H9 (cell line): ENCODE measurements around the gene SIVA1. TPM values are rescaled to one million over a fixed set of nuclear protein-coding genes. Genes with fewer than 3 reads are reported as not detected.

Experiments used
- DNase-seq: peaks from one replicate; pipeline ENCODE4 v3.0.0-alpha.2; 2017
- H2AFZ ChIP-seq: one replicate; pipeline ENCODE4 v1.6.1; 2013; ENCODE audit warnings: mild to moderate bottlenecking, low read length, control low read depth, moderate library complexity
- H2AK5ac ChIP-seq: 2 replicates; pipeline ENCODE4 v1.6.1; 2013; ENCODE audit warnings: low read length, control low read depth, mixed read lengths; ENCODE audit not compliant: insufficient read length
- H2BK120ac ChIP-seq: one replicate; pipeline ENCODE4 v1.6.1; 2013; ENCODE audit warnings: low read depth, mild to moderate bottlenecking, low read length, control low read depth, inconsistent platforms; ENCODE audit not compliant: poor library complexity, severe bottlenecking
- H2BK12ac ChIP-seq: 2 replicates; pipeline ENCODE4 v1.6.1; 2013; ENCODE audit warnings: low read length, control low read depth, mixed read lengths, low read depth; ENCODE audit not compliant: insufficient read length
- H2BK15ac ChIP-seq: 2 replicates; pipeline ENCODE4 v1.6.1; 2013; ENCODE audit warnings: low read depth, low read length, control low read depth
- H2BK20ac ChIP-seq: one replicate; pipeline ENCODE4 v1.6.1; 2013; ENCODE audit warnings: low read depth, mild to moderate bottlenecking, low read length, control low read depth, inconsistent platforms; ENCODE audit not compliant: poor library complexity, severe bottlenecking
- H2BK5ac ChIP-seq: 2 replicates; pipeline ENCODE4 v1.6.1; 2013; ENCODE audit warnings: low read length, control low read depth, mixed read lengths; ENCODE audit not compliant: insufficient read length
- H3K14ac ChIP-seq: 2 replicates; pipeline ENCODE4 v1.6.1; 2013; ENCODE audit warnings: low read length, control low read depth; ENCODE audit not compliant: insufficient read depth
- H3K18ac ChIP-seq: 2 replicates; pipeline ENCODE4 v1.6.1; 2013; ENCODE audit warnings: low read depth, mild to moderate bottlenecking, mixed read lengths, low read length, control low read depth; ENCODE audit not compliant: insufficient read length
- H3K23ac ChIP-seq: 2 replicates; pipeline ENCODE4 v1.6.1; 2013; ENCODE audit warnings: low read length, control low read depth, mixed read lengths, low read depth; ENCODE audit not compliant: insufficient read length
- H3K23me2 ChIP-seq: 2 replicates; pipeline ENCODE4 v1.6.1; 2013; ENCODE audit warnings: low read depth, mild to moderate bottlenecking, mixed read lengths, low read length, control low read depth; ENCODE audit not compliant: insufficient read length, poor library complexity, severe bottlenecking
- H3K27ac ChIP-seq: 2 replicates; pipeline ENCODE4 v1.5.1; 2013; ENCODE audit warnings: low read length, control low read depth, mixed read lengths, low read depth; ENCODE audit not compliant: insufficient read length
- H3K27me3 ChIP-seq: 2 replicates; pipeline ENCODE4 v1.6.1; 2013; ENCODE audit warnings: low read length, control low read depth, inconsistent platforms; ENCODE audit not compliant: insufficient read depth
- H3K4ac ChIP-seq: 2 replicates; pipeline ENCODE4 v1.6.1; 2013; ENCODE audit warnings: low read depth, mild to moderate bottlenecking, control low read depth, inconsistent platforms, low read length, moderate library complexity
- H3K4me1 ChIP-seq: 2 replicates; pipeline ENCODE4 v1.6.1; 2013; ENCODE audit warnings: low read length, control low read depth, inconsistent platforms; ENCODE audit not compliant: insufficient read depth
- H3K4me2 ChIP-seq: 2 replicates; pipeline ENCODE4 v1.6.1; 2013; ENCODE audit warnings: low read length, control low read depth, mixed read lengths; ENCODE audit not compliant: insufficient read length, insufficient read depth
- H3K56ac ChIP-seq: 2 replicates; pipeline ENCODE4 v1.6.1; 2013; ENCODE audit warnings: low read depth, mild to moderate bottlenecking, mixed read lengths, low read length, control low read depth; ENCODE audit not compliant: insufficient read length
- H3K79me1 ChIP-seq: 2 replicates; pipeline ENCODE4 v1.6.1; 2013; ENCODE audit warnings: low read depth, mild to moderate bottlenecking, moderate library complexity, low read length, control low read depth, inconsistent platforms; ENCODE audit not compliant: insufficient read depth, poor library complexity, severe bottlenecking
- H3K79me2 ChIP-seq: 2 replicates; pipeline ENCODE4 v1.6.1; 2013; ENCODE audit warnings: low read length, control low read depth, inconsistent platforms; ENCODE audit not compliant: insufficient read depth
- H3K9ac ChIP-seq: 2 replicates; pipeline ENCODE4 v1.6.1; 2013; ENCODE audit warnings: low read length, control low read depth, mixed read lengths; ENCODE audit not compliant: insufficient read length; ENCODE audit errors: extremely low read depth
- H3K9me3 ChIP-seq: one replicate; pipeline ENCODE4 v1.6.1; 2013; ENCODE audit warnings: low read depth, low read length, inconsistent platforms; ENCODE audit not compliant: control insufficient read depth
- H3T11ph ChIP-seq: one replicate; pipeline ENCODE4 v1.6.1; 2013; ENCODE audit warnings: mild to moderate bottlenecking, low read length, control low read depth, inconsistent platforms
- H4K20me1 ChIP-seq: one replicate; pipeline ENCODE4 v1.6.1; 2013; ENCODE audit not compliant: control insufficient read depth, insufficient read length, insufficient read depth
- H4K5ac ChIP-seq: 2 replicates; pipeline ENCODE4 v1.6.1; 2013; ENCODE audit warnings: low read depth, mild to moderate bottlenecking, mixed read lengths, low read length, control low read depth; ENCODE audit not compliant: insufficient read length
- H4K8ac ChIP-seq: replicated peaks from 2 replicates; pipeline ENCODE4 v1.6.1; 2013; ENCODE audit warnings: low read length, control low read depth, mixed read lengths, low read depth; ENCODE audit not compliant: insufficient read length
- H4K91ac ChIP-seq: 2 replicates; pipeline ENCODE4 v1.6.1; 2013; ENCODE audit warnings: low read depth, mild to moderate bottlenecking, moderate library complexity, mixed read lengths, low read length, control low read depth; ENCODE audit not compliant: insufficient read length
- H3K27ac Mint-ChIP-seq, 3 experiments: 2 replicates in 2 of 3; 3 replicates in 1 of 3; pipeline ENCODE4 v1.8.0; 2020 to 2021; ENCODE audit warnings: mixed read lengths in 3 of 3, mild to moderate bottlenecking in 1 of 3, moderate library complexity in 1 of 3
- H3K27me3 Mint-ChIP-seq: 2 replicates; pipeline ENCODE4 v1.8.0; 2021; ENCODE audit warnings: low read depth, mild to moderate bottlenecking, moderate library complexity, mixed read lengths
- H3K36me3 Mint-ChIP-seq, 3 experiments: 2 replicates in 2 of 3; 3 replicates in 1 of 3; pipeline ENCODE4 v1.8.0; 2020 to 2021; ENCODE audit warnings: low read depth in 3 of 3, mixed read lengths in 3 of 3; ENCODE audit not compliant: insufficient read depth in 1 of 3
- H3K4me1 Mint-ChIP-seq, 2 experiments: 2 replicates each; pipeline ENCODE4 v1.8.0; 2020; ENCODE audit warnings: mixed read lengths in 2 of 2
- H3K4me3 Mint-ChIP-seq, 2 experiments: 2 replicates in 1 of 2; 3 replicates in 1 of 2; pipeline ENCODE4 v1.8.0; 2020 to 2021; ENCODE audit warnings: mild to moderate bottlenecking in 2 of 2, mixed read lengths in 2 of 2, moderate library complexity in 1 of 2
- H3K9me3 Mint-ChIP-seq, 2 experiments: 2 replicates in 1 of 2; 3 replicates in 1 of 2; pipeline ENCODE4 v1.8.0; 2020; ENCODE audit warnings: mild to moderate bottlenecking in 2 of 2, mixed read lengths in 2 of 2, moderate library complexity in 1 of 2
- WGBS: extraction: QIAGEN DNeasy Blood & Tissue Kit; methylation state at CpG from one replicate; pipeline ENCODE4 v1.1.7; 2013; ENCODE audit warnings: missing lambda C conversion rate, low lambda C conversion rate, mixed read lengths; ENCODE audit not compliant: insufficient read length; ENCODE audit errors: extremely low coverage; 5-methylcytosine and 5-hydroxymethylcytosine counted together
- total RNA-seq: library from RNA; stranded (reverse); gene quantifications from 2 replicates; pipeline ENCODE4 v1.2.1, GENCODE V29; 2021
- TF ChIP-seq, protein P1 (sequence below): fragments of 200-600 bp; sonication (generic); conservative IDR thresholded peaks from 3 replicates; pipeline ENCODE4 v1.8.0; 2021; ENCODE audit warnings: antibody characterized with exemption, mild to moderate bottlenecking

Gene SIVA1
- total RNA-seq, 1 experiment from 2014 or later = 125 TPM

GRCh38 chr14:104746071-104746545, 6.8 kb upstream of the SIVA1 start:
- H3K14ac ChIP-seq = no peak overlapping the region
- TF ChIP-seq, protein P1, sequence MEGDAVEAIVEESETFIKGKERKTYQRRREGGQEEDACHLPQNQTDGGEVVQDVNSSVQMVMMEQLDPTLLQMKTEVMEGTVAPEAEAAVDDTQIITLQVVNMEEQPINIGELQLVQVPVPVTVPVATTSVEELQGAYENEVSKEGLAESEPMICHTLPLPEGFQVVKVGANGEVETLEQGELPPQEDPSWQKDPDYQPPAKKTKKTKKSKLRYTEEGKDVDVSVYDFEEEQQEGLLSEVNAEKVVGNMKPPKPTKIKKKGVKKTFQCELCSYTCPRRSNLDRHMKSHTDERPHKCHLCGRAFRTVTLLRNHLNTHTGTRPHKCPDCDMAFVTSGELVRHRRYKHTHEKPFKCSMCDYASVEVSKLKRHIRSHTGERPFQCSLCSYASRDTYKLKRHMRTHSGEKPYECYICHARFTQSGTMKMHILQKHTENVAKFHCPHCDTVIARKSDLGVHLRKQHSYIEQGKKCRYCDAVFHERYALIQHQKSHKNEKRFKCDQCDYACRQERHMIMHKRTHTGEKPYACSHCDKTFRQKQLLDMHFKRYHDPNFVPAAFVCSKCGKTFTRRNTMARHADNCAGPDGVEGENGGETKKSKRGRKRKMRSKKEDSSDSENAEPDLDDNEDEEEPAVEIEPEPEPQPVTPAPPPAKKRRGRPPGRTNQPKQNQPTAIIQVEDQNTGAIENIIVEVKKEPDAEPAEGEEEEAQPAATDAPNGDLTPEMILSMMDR = no peak
- H3K4me3 Mint-ChIP-seq = no peak overlapping the region
- H2BK15ac ChIP-seq = no peak overlapping the region
- no peak overlapping the region for H2BK5ac ChIP-seq
- H3K36me3 Mint-ChIP-seq = peaks cover 0 to 27% (median 4%) of the 10 kb centered on the region in 3 experiments; a peak in 6 of 7 replicates
- no peak overlapping the region for H2AFZ ChIP-seq
- no peak overlapping the region for H3K56ac ChIP-seq
- H3K23ac ChIP-seq = no peak overlapping the region
- H4K20me1 ChIP-seq = no peaks in the 10 kb centered on the region
- H2BK20ac ChIP-seq = no peak overlapping the region
- no peak overlapping the region for H3K27ac Mint-ChIP-seq
- no peak overlapping the region for H2BK120ac ChIP-seq
- no CpG with 5 or more reads among the region's 13 CpGs for WGBS
- DNase-seq = no peak
- H3K4me1 ChIP-seq = no peaks in the 10 kb centered on the region
- no peak overlapping the region for H4K91ac ChIP-seq
- H3K9me3 ChIP-seq = peaks cover 6% of the 10 kb centered on the region
- H3K79me2 ChIP-seq = no peaks in the 10 kb centered on the region
- H3K27me3 Mint-ChIP-seq = peaks cover 9% of the 10 kb centered on the region
- no peak overlapping the region for H3T11ph ChIP-seq
- no peak overlapping the region for H2BK12ac ChIP-seq
- no peaks in the 10 kb centered on the region for H3K79me1 ChIP-seq
- H3K23me2 ChIP-seq = no peaks in the 10 kb centered on the region
- H2AK5ac ChIP-seq = no peak overlapping the region
- no peak overlapping the region for H3K27ac ChIP-seq
- H4K8ac ChIP-seq = no peak overlapping the region
- H3K9me3 Mint-ChIP-seq = peaks cover 13 to 14% of the 10 kb centered on the region in 2 experiments
- H3K4ac ChIP-seq = no peak overlapping the region
- H4K5ac ChIP-seq = no peak overlapping the region
- no peak overlapping the region for H3K4me2 ChIP-seq
- H3K9ac ChIP-seq = no peak overlapping the region
- peaks cover 4 to 9% of the 10 kb centered on the region in 2 experiments for H3K4me1 Mint-ChIP-seq
- H3K27me3 ChIP-seq = no peaks in the 10 kb centered on the region
- no peak overlapping the region for H3K18ac ChIP-seq
